ENCODE measurements around the gene C6orf132. TPM values are rescaled to one million over a fixed set of nuclear protein-coding genes. Genes with fewer than 3 reads are reported as not detected.

Gene C6orf132
- total and polyA plus RNA-seq, 9 of the 15 experiments (the other 6 are each of a cell fraction or from before 2014, with no cell fraction given), result 0.06 to 0.35 (median 0.14) TPM

- TF ChIP-seq REST (IDR thresholded peaks at IDR 0.05; ENCODE audit: borderline replicate concordance) (0 out of 2 replicates have a peak, but pooled peaks have one; percentile 4), REST (CRISPR knock-in tag; IDR thresholded peaks at IDR 0.05; ENCODE audit: low read depth) (no peak), PRPF4 (IDR thresholded peaks at IDR 0.05; ENCODE audit: insufficient read depth, low read depth, low read length, poor library complexity, severe bottlenecking) (no peak), ATF2 (CRISPR knock-in tag; IDR thresholded peaks at IDR 0.05) (no peak), TFAP4 (CRISPR knock-in tag; IDR thresholded peaks at IDR 0.05; ENCODE audit: borderline replicate concordance) (peak; percentile 51; the same call in 1 of the 2 replicates), KAT7 (CRISPR knock-in tag; IDR thresholded peaks at IDR 0.05; ENCODE audit: borderline replicate concordance) (0 out of 2 replicates have a peak, but pooled peaks have one; percentile 66), BRF1 (IDR thresholded peaks at IDR 0.05; ENCODE audit: borderline replicate concordance, extremely low read depth, insufficient read length) (no peak), NFE2 (IDR thresholded peaks at IDR 0.05; ENCODE audit: low read depth) (no peak), ZBED1 (IDR thresholded peaks at IDR 0.05) (no peak), ZBTB11 (CRISPR knock-in tag; IDR thresholded peaks at IDR 0.05) (no peak), SPI1 (IDR thresholded peaks at IDR 0.05; ENCODE audit: borderline replicate concordance, low read depth, low read length) (peak; percentile 95), PCBP2 (IDR thresholded peaks at IDR 0.05; ENCODE audit: low read depth, low read length, poor library complexity, severe bottlenecking) (no peak), SP2 (IDR thresholded peaks at IDR 0.05; ENCODE audit: extremely low read depth, low read depth, low read length, poor library complexity, severe bottlenecking) (no peak), KLF10 (CRISPR knock-in tag; IDR thresholded peaks at IDR 0.05) (no peak)
These were observed 2.4 kb downstream of the C6orf132 start (continued) for GRCh38 chr6:42140032-42140431.

Data from K562 (cell line).